HG03354 (cell line): ENCODE results near the gene PARPBP.
"Not testable (repeated sequence)": the region's sequence is repeated elsewhere in the genome, so short reads cannot be mapped to it uniquely, and the experiment has no call there.

Experiments used
- ATAC-seq: cut with Tn5 transposase; IDR thresholded peaks from one replicate; pipeline ENCODE4 v1.9.1; 2021; ENCODE audit warnings: mild to moderate bottlenecking; ENCODE audit not compliant: unreplicated experiment, poor library complexity, severe bottlenecking

PARPBP gene, protein sequence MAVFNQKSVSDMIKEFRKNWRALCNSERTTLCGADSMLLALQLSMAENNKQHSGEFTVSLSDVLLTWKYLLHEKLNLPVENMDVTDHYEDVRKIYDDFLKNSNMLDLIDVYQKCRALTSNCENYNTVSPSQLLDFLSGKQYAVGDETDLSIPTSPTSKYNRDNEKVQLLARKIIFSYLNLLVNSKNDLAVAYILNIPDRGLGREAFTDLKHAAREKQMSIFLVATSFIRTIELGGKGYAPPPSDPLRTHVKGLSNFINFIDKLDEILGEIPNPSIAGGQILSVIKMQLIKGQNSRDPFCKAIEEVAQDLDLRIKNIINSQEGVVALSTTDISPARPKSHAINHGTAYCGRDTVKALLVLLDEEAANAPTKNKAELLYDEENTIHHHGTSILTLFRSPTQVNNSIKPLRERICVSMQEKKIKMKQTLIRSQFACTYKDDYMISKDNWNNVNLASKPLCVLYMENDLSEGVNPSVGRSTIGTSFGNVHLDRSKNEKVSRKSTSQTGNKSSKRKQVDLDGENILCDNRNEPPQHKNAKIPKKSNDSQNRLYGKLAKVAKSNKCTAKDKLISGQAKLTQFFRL

DNA sequence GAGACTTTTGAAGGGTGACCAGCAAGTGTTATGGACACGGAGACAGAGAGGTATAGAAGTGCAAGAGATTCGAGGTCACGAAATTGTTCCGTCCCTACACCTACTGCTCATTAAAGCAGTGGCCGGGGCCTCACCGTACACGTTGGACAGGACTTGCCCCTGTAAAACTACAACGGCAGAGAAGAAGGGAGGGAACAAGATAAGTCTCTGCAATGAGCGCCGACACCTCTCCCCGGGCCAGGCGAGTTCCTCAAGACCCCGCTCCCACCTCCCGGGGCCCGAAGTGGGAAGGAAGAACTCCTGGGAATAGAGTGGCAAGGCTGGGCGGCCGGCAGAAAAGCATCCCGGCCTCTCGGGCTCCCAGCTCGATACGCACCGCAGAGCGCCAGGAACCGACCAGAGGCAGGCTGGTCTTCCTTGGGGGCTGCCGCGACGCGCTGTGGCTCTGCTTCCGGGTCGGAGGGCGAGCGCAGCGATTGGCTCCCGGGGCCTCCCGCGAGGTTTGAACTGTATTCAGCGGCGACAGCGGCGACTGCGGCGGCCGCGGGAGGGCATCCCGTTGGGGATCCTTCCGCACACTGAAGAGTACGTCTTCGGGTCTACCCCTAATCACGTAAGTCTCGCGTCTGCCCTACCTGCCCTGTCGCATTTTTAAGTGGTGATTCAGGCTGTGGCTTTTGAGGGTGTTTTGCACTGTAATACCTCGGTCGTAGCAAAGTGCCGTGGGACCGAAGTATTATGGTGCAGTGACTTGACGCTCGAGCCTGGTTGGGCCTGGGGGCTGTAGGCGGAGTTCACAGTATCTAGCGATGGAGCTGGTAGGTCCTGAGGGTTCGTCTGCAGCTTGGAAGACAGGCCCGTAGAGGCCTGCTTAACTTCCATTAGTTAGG, at the start of gene PARPBP, which contains the start of gene NUP37:
PARPBP (plus strand) TSS at position 510 of the 890 bp plus-strand sequence. CDS start 3,706 bp downstream, outside the sequence.
NUP37 (minus strand) TSS at position 441 of the 890 bp plus-strand sequence. CDS start 1,596 bp downstream, outside the sequence.
- ATAC-seq = peak; percentile 97

DNA sequence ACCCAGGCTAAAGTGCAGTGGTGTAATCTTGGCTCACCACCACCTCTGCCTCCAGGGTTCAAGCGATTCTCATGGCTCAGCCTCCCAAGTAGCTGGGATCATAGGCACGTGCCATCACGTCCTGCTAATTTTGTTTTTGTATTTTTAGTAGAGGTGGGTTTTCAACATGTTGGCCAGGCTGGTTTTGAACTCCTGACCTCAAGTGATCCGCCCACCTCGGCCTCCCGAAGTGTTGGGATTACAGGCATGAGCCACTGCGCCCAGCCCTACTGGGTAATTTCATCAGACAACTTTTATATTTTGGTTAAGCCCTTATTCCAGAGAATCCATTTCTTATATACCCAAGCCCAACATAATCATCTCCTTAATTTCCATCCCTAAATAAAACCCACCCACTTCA, 47.9 kb upstream of the PARPBP start:
- ATAC-seq = not testable (repeated sequence)

DNA sequence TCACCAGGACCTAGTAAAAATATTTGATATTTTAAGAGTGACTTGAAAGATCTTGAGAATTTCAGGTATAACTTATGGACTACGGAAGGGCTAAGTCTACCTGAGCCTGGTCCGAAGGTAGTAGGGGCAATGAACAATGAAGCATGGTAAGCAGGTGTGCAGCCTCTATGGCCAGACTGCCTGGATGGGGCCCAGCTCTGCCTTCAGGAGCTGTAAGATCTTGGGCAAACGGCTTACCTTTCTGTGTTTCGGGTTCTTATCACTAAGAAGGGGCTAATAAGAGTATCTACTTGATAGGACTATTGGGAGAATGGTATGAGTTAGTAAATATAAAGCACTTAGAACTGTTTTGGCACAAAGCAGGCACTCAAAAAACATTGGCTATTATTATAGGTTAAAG, 39.1 kb upstream of the PARPBP start:
- no peak for ATAC-seq

DNA sequence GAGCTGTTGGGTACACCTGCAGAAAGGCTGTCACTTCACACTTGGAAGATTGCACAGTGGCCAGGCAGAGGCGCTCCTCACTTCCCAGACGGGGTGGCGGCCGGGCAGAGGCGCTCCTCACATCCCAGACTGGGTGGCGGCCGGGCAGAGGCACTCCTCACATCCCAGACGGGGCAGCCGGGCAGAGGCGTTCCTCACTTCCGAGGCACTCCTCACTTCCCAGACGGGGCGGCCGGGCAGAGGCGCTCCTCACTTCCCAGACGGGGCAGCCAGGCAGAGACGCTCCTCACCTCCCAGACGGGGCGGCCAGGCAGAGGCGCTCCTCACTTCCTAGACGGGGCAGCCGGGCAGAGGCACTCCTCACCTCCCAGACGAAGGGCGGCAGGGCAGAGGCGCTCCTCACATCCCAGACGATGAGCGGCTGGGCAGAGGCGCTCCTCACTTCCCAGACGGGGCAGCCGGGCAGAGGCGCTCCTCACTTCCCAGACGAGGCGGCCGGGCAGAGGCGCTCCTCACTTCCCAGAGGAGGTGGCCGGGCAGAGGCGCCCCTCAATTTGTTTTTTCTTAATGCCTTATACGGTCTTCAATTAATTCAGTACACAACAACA, 30.7 kb upstream of the PARPBP start:
- not testable (repeated sequence) for ATAC-seq

DNA sequence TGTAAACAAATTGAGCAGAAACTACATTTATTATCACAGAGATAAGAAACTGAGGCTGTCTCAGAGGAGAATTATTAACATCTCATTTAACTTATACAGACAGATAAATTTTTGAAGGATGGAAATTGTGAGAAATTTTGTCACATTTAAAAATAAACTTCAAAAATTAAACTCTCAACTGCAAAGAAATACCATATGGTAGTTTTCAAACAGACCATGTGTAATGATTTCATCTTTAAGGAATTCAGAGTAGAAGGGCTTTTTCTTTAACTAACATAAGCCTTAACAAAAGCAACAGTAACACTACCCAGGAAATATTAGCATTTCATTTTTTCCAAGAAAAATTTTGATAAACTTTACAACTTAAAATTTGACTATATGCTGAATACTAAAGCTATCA, 26.7 kb upstream of the PARPBP start:
- ATAC-seq = no peak

DNA sequence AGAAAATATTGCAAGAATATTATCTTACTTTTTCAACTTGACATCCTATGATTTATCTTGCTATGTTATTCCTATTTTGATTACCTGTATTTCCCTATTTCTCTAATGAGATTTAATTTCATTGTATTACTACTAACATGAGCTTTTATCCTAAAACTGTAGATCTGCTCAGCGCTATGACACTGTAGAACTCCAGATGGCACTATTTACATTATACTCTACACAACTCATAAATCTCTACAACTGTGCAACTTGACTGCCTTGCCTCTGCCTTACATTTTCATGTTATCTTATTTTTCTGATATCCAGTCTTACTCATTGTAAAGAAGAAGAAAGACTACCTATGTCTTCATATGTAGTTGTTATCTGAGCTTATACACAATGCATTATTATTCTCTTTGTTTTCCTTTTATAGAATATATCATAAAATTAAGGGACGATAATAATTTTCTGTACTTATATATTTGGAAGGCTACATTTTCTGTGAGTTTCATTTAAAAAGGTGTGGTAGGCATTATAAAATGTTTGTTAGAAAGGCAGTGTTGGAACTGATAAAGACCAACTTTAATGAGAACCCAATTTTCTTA, 24.2 kb upstream of the PARPBP start:
- ATAC-seq = peak; percentile 71

DNA sequence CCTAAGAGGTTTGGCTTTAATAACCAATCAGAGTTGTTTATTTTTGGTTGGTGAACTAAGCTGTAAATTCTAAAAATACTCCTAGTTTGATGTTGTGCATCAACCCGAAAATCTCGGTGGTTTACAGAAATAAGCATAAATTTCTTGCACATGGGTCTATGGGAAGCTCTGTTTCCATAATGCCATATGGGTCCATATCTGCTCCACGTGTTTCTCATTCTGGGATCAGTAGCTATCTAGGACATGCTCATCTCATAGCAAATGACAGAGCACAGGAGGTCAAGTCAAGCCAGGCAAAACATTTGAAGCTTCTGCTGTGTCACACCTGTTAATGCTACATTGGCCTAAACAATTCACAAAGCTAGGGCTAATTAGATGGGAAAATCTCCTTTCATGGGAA, 23.1 kb upstream of the PARPBP start:
- no peak for ATAC-seq

DNA sequence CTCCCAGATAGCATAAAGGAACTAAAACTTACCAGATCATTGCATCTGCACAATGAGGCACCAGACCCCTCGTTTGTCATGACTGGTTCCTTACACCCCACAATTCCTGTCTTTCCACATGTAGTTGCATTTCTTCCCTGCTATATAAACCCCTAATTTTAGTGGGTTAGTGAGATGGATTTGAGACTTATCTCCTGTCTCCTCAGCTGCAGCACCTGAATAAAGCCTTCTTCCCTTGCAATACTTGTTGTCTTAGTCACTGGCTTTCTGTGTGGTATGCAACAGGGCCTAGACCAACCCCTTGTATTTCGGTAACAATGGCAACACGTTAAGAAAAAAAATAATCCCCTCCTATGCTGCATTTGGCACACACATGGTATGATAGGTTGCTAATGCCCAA, 13.1 kb upstream of the PARPBP start:
- no peak for ATAC-seq

DNA sequence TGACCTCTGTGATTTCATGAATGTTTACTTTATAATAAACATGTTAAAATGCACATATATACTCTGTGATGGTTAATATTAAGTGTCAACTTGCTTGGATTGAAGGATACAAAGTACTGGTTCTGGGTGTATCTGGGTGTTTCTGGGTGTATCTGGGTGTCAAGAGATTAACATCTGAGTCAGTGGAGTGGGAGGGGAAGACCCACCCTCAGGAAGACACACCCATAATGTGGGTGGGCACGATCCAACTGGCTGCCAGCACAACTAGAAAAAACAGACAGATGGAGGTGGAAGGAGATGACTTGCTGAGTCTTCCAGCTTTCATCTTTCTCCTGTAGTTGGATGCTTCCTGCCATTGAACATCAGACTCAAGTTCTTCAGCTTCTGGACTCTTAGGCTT, 12.0 kb upstream of the PARPBP start:
- ATAC-seq = no peak

DNA sequence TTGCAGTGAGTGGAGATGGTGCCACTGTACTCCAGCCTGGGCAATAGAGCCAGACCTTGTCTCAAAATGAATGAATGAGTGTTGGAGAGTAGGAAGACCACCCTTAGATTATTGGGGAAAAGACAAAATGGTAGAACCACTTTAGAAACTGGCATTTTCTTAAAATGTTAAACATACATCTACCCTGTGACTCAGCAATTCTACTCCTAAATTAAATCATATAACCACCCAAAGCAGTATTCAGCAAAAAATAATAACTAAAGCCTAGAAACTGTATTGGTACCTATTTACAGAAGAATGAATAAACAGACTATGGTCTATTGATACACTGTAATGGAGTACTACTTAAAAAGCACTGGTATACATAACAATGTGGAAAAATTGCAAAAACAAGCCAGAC, 9.2 kb upstream of the PARPBP start:
- no peak for ATAC-seq

DNA sequence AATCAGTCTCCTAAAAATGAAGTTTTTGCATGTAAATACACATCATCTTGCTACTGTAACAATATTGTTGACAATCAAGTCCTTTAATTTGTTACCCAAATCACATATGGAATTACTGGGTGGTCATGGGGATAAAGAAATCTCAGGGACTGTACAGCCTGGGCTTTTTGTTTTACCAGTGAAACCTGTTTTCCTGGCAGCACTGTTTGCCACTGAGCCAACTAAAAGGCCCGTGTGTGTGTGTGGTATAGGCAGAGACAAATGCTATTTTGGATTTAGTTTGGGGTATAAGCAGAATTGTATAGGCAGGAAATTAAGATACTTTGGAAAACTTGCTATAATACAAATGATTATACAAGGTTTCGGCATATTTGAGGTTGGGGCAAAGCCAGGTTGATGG, 5.8 kb upstream of the PARPBP start:
- no peak for ATAC-seq

DNA sequence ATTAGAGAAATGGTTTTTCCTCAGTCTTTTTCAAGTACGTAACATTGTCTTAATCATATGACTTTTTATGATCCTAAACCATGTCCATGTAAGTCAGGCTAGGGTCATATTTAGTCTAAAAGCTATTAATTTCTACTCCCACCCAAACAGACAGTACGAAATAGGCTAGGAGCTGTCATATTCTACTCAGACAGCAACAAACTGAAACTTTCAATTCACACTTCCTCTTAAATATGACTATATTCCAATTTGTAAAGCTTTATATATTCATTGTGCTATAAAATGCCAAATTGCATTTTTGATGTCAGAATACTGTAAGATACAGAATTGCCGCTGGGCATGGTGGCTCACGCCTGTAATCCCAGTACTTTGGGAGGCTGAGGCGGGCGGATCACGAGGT, 3.6 kb upstream of the PARPBP start:
- no peak for ATAC-seq

DNA sequence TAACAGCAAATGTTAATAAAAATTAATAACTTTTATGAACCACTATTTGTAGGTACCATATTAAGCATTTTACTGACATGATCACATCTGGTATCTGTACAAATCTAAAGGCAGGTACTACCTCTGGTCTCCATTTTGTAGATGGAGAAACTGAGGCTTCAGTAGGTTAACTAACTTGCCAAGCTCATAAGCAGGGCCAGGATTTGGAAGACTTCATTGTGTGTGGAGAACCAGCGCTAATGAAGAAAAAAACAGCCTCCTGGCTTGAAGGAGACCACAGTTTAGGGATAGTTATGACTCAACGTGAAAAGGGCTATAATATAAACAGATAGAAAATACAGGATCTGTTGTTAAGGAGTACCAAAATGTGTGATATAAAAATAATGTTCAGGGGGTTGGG, 1.1 kb upstream of the PARPBP start:
- ATAC-seq = no peak

DNA sequence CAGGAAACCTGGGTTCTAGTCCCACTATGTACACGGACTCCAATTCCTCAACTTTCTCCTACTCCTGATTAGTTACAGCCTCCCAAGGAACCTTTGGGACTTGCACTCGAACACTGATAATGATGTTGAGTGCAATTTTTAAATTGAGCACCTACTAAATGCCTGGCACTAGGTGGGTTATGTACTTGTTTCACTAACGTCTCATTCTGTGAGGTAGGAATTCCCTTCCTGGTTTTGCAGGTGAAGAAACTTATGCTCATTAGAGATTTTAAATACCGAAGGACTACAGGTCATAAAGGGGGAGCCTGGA, 536 bp downstream of the PARPBP start:
- ATAC-seq = peak; percentile 1

DNA sequence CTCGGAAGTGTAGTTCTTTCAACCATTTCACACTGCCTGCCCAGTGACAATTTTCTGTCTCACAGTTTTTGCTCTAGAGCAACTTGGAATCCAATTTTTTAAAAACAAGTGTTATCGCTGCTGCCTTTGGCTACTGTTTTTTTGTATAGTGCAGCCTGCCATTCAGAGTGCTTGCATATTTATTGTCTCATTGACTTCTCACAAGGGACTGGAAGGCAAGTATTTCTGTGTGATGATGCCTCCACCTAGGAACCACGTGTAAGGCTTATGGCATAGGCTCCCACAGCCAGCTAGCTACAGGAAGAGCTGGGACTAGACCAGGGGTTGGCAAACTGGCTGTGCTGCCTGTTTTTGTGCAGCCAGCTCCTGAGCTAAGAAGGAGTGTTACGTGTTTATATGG, 903 bp downstream of the PARPBP start:
- no peak for ATAC-seq

DNA sequence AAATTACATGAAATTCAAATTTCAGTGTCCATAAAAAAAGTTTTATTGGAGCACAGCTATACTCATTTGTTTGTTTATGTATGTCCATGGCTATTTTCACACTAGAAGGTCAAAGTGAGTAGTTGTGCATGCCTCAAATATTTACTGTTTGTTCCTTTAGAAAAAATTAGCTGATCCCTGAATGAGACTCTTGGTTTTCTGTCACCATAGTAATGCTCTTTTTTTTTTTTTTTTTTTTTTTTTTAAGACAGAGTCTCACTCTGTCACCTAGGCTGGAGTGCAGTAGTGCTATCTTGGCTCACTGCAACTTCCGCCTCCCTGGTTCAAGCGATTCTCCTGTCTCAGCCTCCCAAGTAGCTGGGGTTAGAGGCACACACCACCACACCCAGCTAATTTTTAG, 1.3 kb downstream of the PARPBP start:
- not testable (repeated sequence) for ATAC-seq

DNA sequence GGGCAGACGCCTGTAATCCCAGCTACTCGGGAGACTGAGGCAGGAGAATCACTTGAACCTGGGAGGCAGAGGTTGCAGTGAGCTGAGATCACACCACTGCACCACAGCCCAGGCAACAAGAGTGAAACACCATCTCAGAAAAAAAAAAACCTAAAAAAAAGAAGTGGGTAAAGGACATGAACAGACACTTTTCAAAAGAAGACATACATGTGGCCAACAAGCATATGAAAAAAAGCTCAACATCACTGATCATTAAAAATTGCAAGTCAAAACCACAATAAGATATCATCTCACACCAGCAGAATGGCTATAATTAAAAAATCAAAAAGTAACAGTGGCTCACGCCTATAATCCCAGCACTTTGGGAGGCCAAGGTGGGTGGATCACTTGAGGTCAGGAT, 10.7 kb downstream of the PARPBP start:
- ATAC-seq = not testable (repeated sequence)

DNA sequence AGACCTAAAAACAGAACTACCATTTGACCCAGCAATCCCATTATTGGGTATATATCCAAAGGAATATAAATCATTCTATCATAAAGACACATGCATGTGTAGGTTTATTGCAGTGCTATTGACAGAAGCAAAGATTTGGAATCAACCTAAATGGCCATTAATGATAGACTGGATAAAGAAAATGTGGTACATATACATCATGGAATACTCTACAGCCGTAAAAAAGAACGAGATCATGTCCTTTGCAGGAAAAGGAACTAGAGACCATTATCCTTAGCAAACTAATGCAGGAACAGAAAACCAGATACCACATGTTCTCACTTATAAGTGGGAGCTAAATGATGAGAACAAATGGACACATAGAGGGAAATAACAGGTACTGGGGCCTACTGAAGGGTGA, 11.5 kb downstream of the PARPBP start:
- not testable (repeated sequence) for ATAC-seq

DNA sequence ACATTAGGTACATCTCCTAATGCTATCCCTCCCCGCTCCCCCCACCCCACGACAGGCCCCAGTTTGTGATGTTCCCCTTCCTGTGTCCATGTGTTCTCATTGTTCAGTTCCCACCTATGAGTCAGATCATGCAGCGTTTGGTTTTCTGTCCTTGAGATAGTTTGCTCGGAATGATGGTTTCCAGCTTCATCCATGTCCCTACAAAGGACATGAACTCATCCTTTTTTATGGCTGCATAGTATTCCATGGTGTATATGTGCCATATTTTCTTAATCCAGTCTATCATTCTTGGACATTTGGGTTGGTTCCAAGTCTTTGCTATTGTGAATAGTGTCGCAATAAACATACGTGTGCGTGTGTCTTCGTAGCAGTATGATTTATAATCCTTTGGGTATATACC, 17.6 kb downstream of the PARPBP start:
- ATAC-seq = not testable (repeated sequence)

DNA sequence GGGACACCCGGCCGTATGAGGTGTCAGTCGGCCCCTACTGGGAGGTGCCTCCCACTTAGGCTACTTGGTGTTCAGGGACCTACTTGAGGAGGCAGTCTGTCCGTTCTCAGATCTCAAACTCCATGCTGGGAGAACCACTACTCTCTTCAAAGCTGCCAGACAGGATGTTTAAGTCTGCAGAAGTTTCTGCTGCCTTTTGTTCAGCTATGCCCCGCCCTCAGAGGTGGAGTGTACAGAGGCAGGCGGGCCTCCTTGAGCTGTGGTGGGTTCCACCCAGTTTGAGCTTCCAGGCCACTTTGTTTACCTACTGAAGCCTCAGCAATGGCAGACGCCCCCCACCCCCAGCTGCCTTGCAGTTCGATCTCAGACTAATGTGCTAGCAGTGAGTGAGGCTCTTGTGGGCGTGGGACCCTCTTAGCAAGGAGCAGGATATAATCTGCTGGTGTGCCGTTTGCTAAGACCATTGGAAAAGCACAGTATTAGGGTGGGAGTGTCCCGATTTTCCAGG, 22.9 kb downstream of the PARPBP start:
- not testable (repeated sequence) for ATAC-seq
